HEK293T (cell line): ENCODE results near the gene WNT9B.

Source experiments
- ARNT ChIP-seq: fragments of 450-650 bp; IDR thresholded peaks from 2 replicates; pipeline ENCODE4 v1.6.1; 2017; ENCODE audit warnings: mild to moderate bottlenecking
- BHLHE40 ChIP-seq: fragments of 450-650 bp; IDR thresholded peaks from 2 replicates; pipeline ENCODE4 v1.6.1; 2016; ENCODE audit warnings: mild to moderate bottlenecking, moderate library complexity, borderline replicate concordance
- ELF4 ChIP-seq: fragments of 450-650 bp; IDR thresholded peaks from 2 replicates; pipeline ENCODE4 v1.6.1; 2017; ENCODE audit warnings: antibody characterized with exemption
- FOXM1 ChIP-seq: fragments of 450-650 bp; IDR thresholded peaks from 2 replicates; pipeline ENCODE4 v1.6.1; 2017; ENCODE audit warnings: mild to moderate bottlenecking, borderline replicate concordance
- HDGF ChIP-seq: fragments of 450-650 bp; IDR thresholded peaks from 2 replicates; pipeline ENCODE4 v1.6.1; 2017; ENCODE audit warnings: antibody characterized with exemption, borderline replicate concordance
- SUZ12 ChIP-seq: fragments of 450-650 bp; IDR thresholded peaks from 2 replicates; pipeline ENCODE4 v1.6.1; 2016; ENCODE audit warnings: mild to moderate bottlenecking
- TARDBP ChIP-seq: fragments of 450-650 bp; IDR thresholded peaks from 2 replicates; pipeline ENCODE4 v1.6.1; 2016
- TF ChIP-seq, protein P1 (sequence below): fragments of 450-650 bp; IDR thresholded peaks from 2 replicates; pipeline ENCODE4 v1.6.1; 2016

DNA sequence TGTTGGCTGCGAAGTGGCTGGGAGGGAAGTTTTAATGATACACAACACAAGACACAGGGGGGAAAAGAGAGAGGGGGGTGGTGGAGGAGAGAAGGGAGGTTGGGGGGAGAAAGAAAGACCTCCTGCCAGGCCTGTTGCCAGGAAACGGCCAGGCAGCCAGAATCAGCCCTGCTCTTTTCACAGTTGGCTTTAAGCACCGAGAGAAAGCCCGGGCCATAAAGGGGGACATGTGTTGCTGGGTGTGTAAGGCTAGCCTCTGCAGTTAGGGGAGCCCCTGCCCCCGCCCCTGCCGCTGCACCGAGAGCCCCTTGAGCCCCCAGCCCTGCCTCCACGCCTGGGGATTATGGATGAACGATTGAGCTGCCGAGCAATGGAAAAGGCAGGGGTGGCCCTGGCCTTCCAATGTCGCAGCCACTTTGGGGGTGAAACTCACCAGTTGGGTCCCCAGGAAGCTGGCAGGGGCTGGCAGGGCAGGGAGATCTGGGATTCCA, 19.0 kb upstream of the WNT9B start:
- no peak for TF ChIP-seq TARDBP
- TF ChIP-seq BHLHE40, result no peak
- TF ChIP-seq ELF4, result no peak
- no peak for TF ChIP-seq HDGF
- no peak for TF ChIP-seq SUZ12
- TF ChIP-seq FOXM1, result no peak
- TF ChIP-seq, protein P1, sequence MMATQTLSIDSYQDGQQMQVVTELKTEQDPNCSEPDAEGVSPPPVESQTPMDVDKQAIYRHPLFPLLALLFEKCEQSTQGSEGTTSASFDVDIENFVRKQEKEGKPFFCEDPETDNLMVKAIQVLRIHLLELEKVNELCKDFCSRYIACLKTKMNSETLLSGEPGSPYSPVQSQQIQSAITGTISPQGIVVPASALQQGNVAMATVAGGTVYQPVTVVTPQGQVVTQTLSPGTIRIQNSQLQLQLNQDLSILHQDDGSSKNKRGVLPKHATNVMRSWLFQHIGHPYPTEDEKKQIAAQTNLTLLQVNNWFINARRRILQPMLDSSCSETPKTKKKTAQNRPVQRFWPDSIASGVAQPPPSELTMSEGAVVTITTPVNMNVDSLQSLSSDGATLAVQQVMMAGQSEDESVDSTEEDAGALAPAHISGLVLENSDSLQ, result no peak
- TF ChIP-seq ARNT, result no peak
